Activated CD8-positive, alpha-beta memory T cell treated with anti-CD3 and anti-CD28 coated beads, Interleukin-2, amount 10 ng/mL, durations not matched to agents 7 days and 5 days (primary cell): ENCODE results near the gene AOAH. TPM values are rescaled to one million over a fixed set of nuclear protein-coding genes. Genes with fewer than 3 reads are reported as not detected.

Experiments used
- ATAC-seq: fragments of 150-1000 bp; cut with Tn5 transposase; one replicate; pipeline ENCODE4 v1.10.0; 2021; ENCODE audit warnings: moderate library complexity
- CTCF ChIA-PET: fragments of 350-600 bp; sonication (Branson Sonifier 250); formaldehyde crosslinking; loops from one replicate; lab custom pipeline; 2021; ENCODE audit warnings: antibody characterized with exemption; lab: Charles Lee
- DNase-seq: peaks from one replicate; pipeline ENCODE4 v3.0.0-alpha.2; 2020
- H3K27ac Mint-ChIP-seq: one replicate; pipeline ENCODE4 v1.8.0; 2021; ENCODE audit warnings: mild to moderate bottlenecking, mixed read lengths
- H3K27me3 Mint-ChIP-seq: one replicate; pipeline ENCODE4 v1.8.0; 2021; ENCODE audit warnings: mixed read lengths
- H3K36me3 Mint-ChIP-seq: one replicate; pipeline ENCODE4 v1.8.0; 2021; ENCODE audit warnings: mild to moderate bottlenecking, mixed read lengths
- H3K4me1 Mint-ChIP-seq: one replicate; pipeline ENCODE4 v1.8.0; 2021; ENCODE audit warnings: mixed read lengths
- H3K4me3 Mint-ChIP-seq: one replicate; pipeline ENCODE4 v1.8.0; 2021; ENCODE audit warnings: mild to moderate bottlenecking, moderate library complexity, mixed read lengths
- H3K9me3 Mint-ChIP-seq: one replicate; pipeline ENCODE4 v1.8.0; 2022; ENCODE audit warnings: low read depth, mixed read lengths
- total RNA-seq, 2 experiments: library from RNA; stranded (reverse); gene quantifications; one replicate each; pipeline ENCODE4 v1.2.3, GENCODE V29; 2021

The AOAH gene
- total RNA-seq, 2 experiments from 2014 or later = 44.5 to 48.8 TPM

GRCh38 chr7:36642414-36642813, 81.9 kb downstream of the AOAH start:
- ATAC-seq = no peak

GRCh38 chr7:36642010-36642409, 82.3 kb downstream of the AOAH start:
- ATAC-seq (no peak), DNase-seq (no peak)
- Mint-ChIP-seq H3K27me3 (no peaks in the 10 kb centered on the region), H3K27ac (no peak overlapping the region), H3K9me3 (no peaks in the 10 kb centered on the region), H3K4me1 (peaks cover 53% of the 10 kb centered on the region), H3K4me3 (no peak overlapping the region), H3K36me3 (peaks cover 37% of the 10 kb centered on the region)
- CTCF ChIA-PET = interaction anchor here (1.5 to 5.5 kb wide), 3 partner anchors 11 to 540 kb away, joined by 4 to 32 read pairs (median 5); no protein-coding TSS in a partner anchor

More at GRCh38 chr7:36642414-36642813, 81.9 kb downstream of the AOAH start:
- peaks cover 33% of the 10 kb centered on the region for H3K36me3 Mint-ChIP-seq
- no peaks in the 10 kb centered on the region for H3K9me3 Mint-ChIP-seq
- peaks cover 50% of the 10 kb centered on the region for H3K4me1 Mint-ChIP-seq
- no peak for DNase-seq
- no peaks in the 10 kb centered on the region for H3K27me3 Mint-ChIP-seq
- H3K27ac Mint-ChIP-seq = no peak overlapping the region
- H3K4me3 Mint-ChIP-seq = no peak overlapping the region
- CTCF ChIA-PET = interaction anchor here (1.5 to 5.5 kb wide), 3 partner anchors 11 to 540 kb away, joined by 4 to 32 read pairs (median 5); no protein-coding TSS in a partner anchor

- H3K4me1 Mint-ChIP-seq = peaks cover 53% of the 10 kb centered on the region
- H3K9me3 Mint-ChIP-seq = no peaks in the 10 kb centered on the region
- DNase-seq = no peak
- no peak overlapping the region for H3K4me3 Mint-ChIP-seq
- ATAC-seq = no peak
- H3K27me3 Mint-ChIP-seq = no peaks in the 10 kb centered on the region
- peak overlapping the region; percentile 63 for H3K27ac Mint-ChIP-seq
- CTCF ChIA-PET = interaction anchor here (1.0 to 5.5 kb wide), 4 partner anchors 10 to 541 kb away, joined by 5 to 32 read pairs (median 8); no protein-coding TSS in a partner anchor
- peaks cover 36% of the 10 kb centered on the region for H3K36me3 Mint-ChIP-seq
Measured at GRCh38 chr7:36640682-36641081, 83.6 kb downstream of the AOAH start.

- Mint-ChIP-seq H3K4me3 (peak overlapping the region; percentile 14), H3K27ac (peak overlapping the region; percentile 94), H3K27me3 (no peaks in the 10 kb centered on the region), H3K4me1 (peaks cover 52% of the 10 kb centered on the region), H3K36me3 (peaks cover 36% of the 10 kb centered on the region), H3K9me3 (no peaks in the 10 kb centered on the region)
- DNase-seq (peak; percentile 91), ATAC-seq (peak; percentile 98)
- CTCF ChIA-PET = interaction anchor here (0.8 to 5.5 kb wide), 11 partner anchors 12 to 712 kb away, joined by 3 to 32 read pairs (median 4); no protein-coding TSS in a partner anchor
Measured at GRCh38 chr7:36639826-36640225, 84.5 kb downstream of the AOAH start.

GRCh38 chr7:36638586-36639263, 85.6 kb downstream of the AOAH start:
- H3K27ac Mint-ChIP-seq = peak overlapping the region; percentile 94
- H3K27me3 Mint-ChIP-seq = no peaks in the 10 kb centered on the region
- DNase-seq = no peak
- ATAC-seq = no peak
- H3K4me1 Mint-ChIP-seq = peaks cover 52% of the 10 kb centered on the region
- H3K9me3 Mint-ChIP-seq = no peaks in the 10 kb centered on the region
- H3K4me3 Mint-ChIP-seq = no peak overlapping the region
- H3K36me3 Mint-ChIP-seq = peaks cover 34% of the 10 kb centered on the region
- CTCF ChIA-PET = interaction anchor here (1.1 to 5.5 kb wide), 9 partner anchors 13 to 713 kb away, joined by 3 to 32 read pairs (median 4); no protein-coding TSS in a partner anchor

- Mint-ChIP-seq H3K27me3 (no peaks in the 10 kb centered on the region), H3K4me3 (no peak overlapping the region), H3K9me3 (no peaks in the 10 kb centered on the region), H3K27ac (peak overlapping the region; percentile 94), H3K36me3 (peaks cover 31% of the 10 kb centered on the region), H3K4me1 (peaks cover 55% of the 10 kb centered on the region)
- ATAC-seq = no peak
- DNase-seq = no peak
- CTCF ChIA-PET = interaction anchor here (0.6 to 5.5 kb wide), 6 partner anchors 13 to 544 kb away, joined by 3 to 32 read pairs (median 4); no protein-coding TSS in a partner anchor
Measured at GRCh38 chr7:36638140-36638539, 86.2 kb downstream of the AOAH start.

GRCh38 chr7:36637417-36637816, 86.9 kb downstream of the AOAH start:
- DNase-seq = no peak
- CTCF ChIA-PET = interaction anchor here (0.7 to 5.5 kb wide), 2 partner anchors 32 to 41 kb away, joined by 3 to 32 read pairs; no protein-coding TSS in a partner anchor
- Mint-ChIP-seq H3K27ac (no peak overlapping the region), H3K36me3 (peaks cover 29% of the 10 kb centered on the region), H3K9me3 (no peaks in the 10 kb centered on the region), H3K27me3 (no peaks in the 10 kb centered on the region), H3K4me3 (no peak overlapping the region), H3K4me1 (peaks cover 49% of the 10 kb centered on the region)
- ATAC-seq = no peak

- H3K4me3 Mint-ChIP-seq = no peak overlapping the region
- H3K36me3 Mint-ChIP-seq = peaks cover 32% of the 10 kb centered on the region
- peaks cover 39% of the 10 kb centered on the region for H3K4me1 Mint-ChIP-seq
- CTCF ChIA-PET = no interaction called here
- DNase-seq (no peak), ATAC-seq (no peak)
- no peaks in the 10 kb centered on the region for H3K9me3 Mint-ChIP-seq
- H3K27ac Mint-ChIP-seq = no peak overlapping the region
- H3K27me3 Mint-ChIP-seq = no peaks in the 10 kb centered on the region
Measured at GRCh38 chr7:36636126-36636525, 88.2 kb downstream of the AOAH start.

- no peak for DNase-seq
- Mint-ChIP-seq H3K27me3 (no peaks in the 10 kb centered on the region), H3K4me3 (no peak overlapping the region), H3K36me3 (peaks cover 31% of the 10 kb centered on the region), H3K27ac (no peak overlapping the region), H3K4me1 (peaks cover 33% of the 10 kb centered on the region), H3K9me3 (no peaks in the 10 kb centered on the region)
- CTCF ChIA-PET = no interaction called here
- ATAC-seq = no peak
Measured at GRCh38 chr7:36635091-36635490, 89.2 kb downstream of the AOAH start.

- peaks cover 30% of the 10 kb centered on the region for H3K36me3 Mint-ChIP-seq
- H3K4me3 Mint-ChIP-seq = no peak overlapping the region
- CTCF ChIA-PET = no interaction called here
- ATAC-seq (no peak), DNase-seq (no peak)
- H3K27ac Mint-ChIP-seq = no peak overlapping the region
- H3K4me1 Mint-ChIP-seq = peaks cover 16% of the 10 kb centered on the region
- H3K9me3 Mint-ChIP-seq = no peaks in the 10 kb centered on the region
- no peaks in the 10 kb centered on the region for H3K27me3 Mint-ChIP-seq
Measured at GRCh38 chr7:36633377-36633776, 90.9 kb downstream of the AOAH start.

- DNase-seq (no peak), ATAC-seq (no peak)
- Mint-ChIP-seq H3K27me3 (no peaks in the 10 kb centered on the region), H3K27ac (no peak overlapping the region), H3K36me3 (peaks cover 23% of the 10 kb centered on the region), H3K9me3 (no peaks in the 10 kb centered on the region), H3K4me3 (no peak overlapping the region), H3K4me1 (peaks cover 3% of the 10 kb centered on the region)
- CTCF ChIA-PET = interaction anchor here (0.7 to 1.5 kb wide), 4 partner anchors 9 to 552 kb away, joined by 3 to 5 read pairs (median 3); no protein-coding TSS in a partner anchor
Measured at GRCh38 chr7:36630112-36630650, 94.1 kb downstream of the AOAH start.

GRCh38 chr7:36629351-36629750, 94.9 kb downstream of the AOAH start:
- Mint-ChIP-seq H3K36me3 (peaks cover 25% of the 10 kb centered on the region), H3K27ac (no peak overlapping the region), H3K4me3 (no peak overlapping the region), H3K9me3 (no peaks in the 10 kb centered on the region), H3K27me3 (no peaks in the 10 kb centered on the region), H3K4me1 (peaks cover 3% of the 10 kb centered on the region)
- no peak for ATAC-seq
- CTCF ChIA-PET = interaction anchor here (0.7 to 1.1 kb wide), 2 partner anchors 9 to 553 kb away, joined by 3 read pairs; no protein-coding TSS in a partner anchor
- DNase-seq = no peak

- CTCF ChIA-PET = no interaction called here
- H3K27ac Mint-ChIP-seq = no peak overlapping the region
- no peak for ATAC-seq
- H3K4me1 Mint-ChIP-seq = no peaks in the 10 kb centered on the region
- H3K9me3 Mint-ChIP-seq = no peaks in the 10 kb centered on the region
- no peak overlapping the region for H3K4me3 Mint-ChIP-seq
- H3K27me3 Mint-ChIP-seq = no peaks in the 10 kb centered on the region
- no peak for DNase-seq
- H3K36me3 Mint-ChIP-seq = peaks cover 25% of the 10 kb centered on the region
Measured at GRCh38 chr7:36627836-36628235, 96.5 kb downstream of the AOAH start.
